H9 (cell line): ENCODE results near the gene ZNF318. TPM values are rescaled to one million over a fixed set of nuclear protein-coding genes. Genes with fewer than 3 reads are reported as not detected.

Experiments
- DNase-seq: peaks from one replicate; pipeline ENCODE4 v3.0.0-alpha.2; 2017
- H2AFZ ChIP-seq: one replicate; pipeline ENCODE4 v1.6.1; 2013; ENCODE audit warnings: mild to moderate bottlenecking, low read length, control low read depth, moderate library complexity
- H2AK5ac ChIP-seq: 2 replicates; pipeline ENCODE4 v1.6.1; 2013; ENCODE audit warnings: low read length, control low read depth, mixed read lengths; ENCODE audit not compliant: insufficient read length
- H2BK120ac ChIP-seq: one replicate; pipeline ENCODE4 v1.6.1; 2013; ENCODE audit warnings: low read depth, mild to moderate bottlenecking, low read length, control low read depth, inconsistent platforms; ENCODE audit not compliant: poor library complexity, severe bottlenecking
- H2BK12ac ChIP-seq: 2 replicates; pipeline ENCODE4 v1.6.1; 2013; ENCODE audit warnings: low read length, control low read depth, mixed read lengths, low read depth; ENCODE audit not compliant: insufficient read length
- H2BK15ac ChIP-seq: 2 replicates; pipeline ENCODE4 v1.6.1; 2013; ENCODE audit warnings: low read depth, low read length, control low read depth
- H2BK20ac ChIP-seq: one replicate; pipeline ENCODE4 v1.6.1; 2013; ENCODE audit warnings: low read depth, mild to moderate bottlenecking, low read length, control low read depth, inconsistent platforms; ENCODE audit not compliant: poor library complexity, severe bottlenecking
- H2BK5ac ChIP-seq: 2 replicates; pipeline ENCODE4 v1.6.1; 2013; ENCODE audit warnings: low read length, control low read depth, mixed read lengths; ENCODE audit not compliant: insufficient read length
- H3K14ac ChIP-seq: 2 replicates; pipeline ENCODE4 v1.6.1; 2013; ENCODE audit warnings: low read length, control low read depth; ENCODE audit not compliant: insufficient read depth
- H3K18ac ChIP-seq: 2 replicates; pipeline ENCODE4 v1.6.1; 2013; ENCODE audit warnings: low read depth, mild to moderate bottlenecking, mixed read lengths, low read length, control low read depth; ENCODE audit not compliant: insufficient read length
- H3K23ac ChIP-seq: 2 replicates; pipeline ENCODE4 v1.6.1; 2013; ENCODE audit warnings: low read length, control low read depth, mixed read lengths, low read depth; ENCODE audit not compliant: insufficient read length
- H3K23me2 ChIP-seq: 2 replicates; pipeline ENCODE4 v1.6.1; 2013; ENCODE audit warnings: low read depth, mild to moderate bottlenecking, mixed read lengths, low read length, control low read depth; ENCODE audit not compliant: insufficient read length, poor library complexity, severe bottlenecking
- H3K27ac ChIP-seq: 2 replicates; pipeline ENCODE4 v1.5.1; 2013; ENCODE audit warnings: low read length, control low read depth, mixed read lengths, low read depth; ENCODE audit not compliant: insufficient read length
- H3K27me3 ChIP-seq: 2 replicates; pipeline ENCODE4 v1.6.1; 2013; ENCODE audit warnings: low read length, control low read depth, inconsistent platforms; ENCODE audit not compliant: insufficient read depth
- H3K4ac ChIP-seq: 2 replicates; pipeline ENCODE4 v1.6.1; 2013; ENCODE audit warnings: low read depth, mild to moderate bottlenecking, control low read depth, inconsistent platforms, low read length, moderate library complexity
- H3K4me1 ChIP-seq: 2 replicates; pipeline ENCODE4 v1.6.1; 2013; ENCODE audit warnings: low read length, control low read depth, inconsistent platforms; ENCODE audit not compliant: insufficient read depth
- H3K4me2 ChIP-seq: 2 replicates; pipeline ENCODE4 v1.6.1; 2013; ENCODE audit warnings: low read length, control low read depth, mixed read lengths; ENCODE audit not compliant: insufficient read length, insufficient read depth
- H3K56ac ChIP-seq: 2 replicates; pipeline ENCODE4 v1.6.1; 2013; ENCODE audit warnings: low read depth, mild to moderate bottlenecking, mixed read lengths, low read length, control low read depth; ENCODE audit not compliant: insufficient read length
- H3K79me1 ChIP-seq: 2 replicates; pipeline ENCODE4 v1.6.1; 2013; ENCODE audit warnings: low read depth, mild to moderate bottlenecking, moderate library complexity, low read length, control low read depth, inconsistent platforms; ENCODE audit not compliant: insufficient read depth, poor library complexity, severe bottlenecking
- H3K79me2 ChIP-seq: 2 replicates; pipeline ENCODE4 v1.6.1; 2013; ENCODE audit warnings: low read length, control low read depth, inconsistent platforms; ENCODE audit not compliant: insufficient read depth
- H3K9ac ChIP-seq: 2 replicates; pipeline ENCODE4 v1.6.1; 2013; ENCODE audit warnings: low read length, control low read depth, mixed read lengths; ENCODE audit not compliant: insufficient read length; ENCODE audit errors: extremely low read depth
- H3K9me3 ChIP-seq: one replicate; pipeline ENCODE4 v1.6.1; 2013; ENCODE audit warnings: low read depth, low read length, inconsistent platforms; ENCODE audit not compliant: control insufficient read depth
- H3T11ph ChIP-seq: one replicate; pipeline ENCODE4 v1.6.1; 2013; ENCODE audit warnings: mild to moderate bottlenecking, low read length, control low read depth, inconsistent platforms
- H4K20me1 ChIP-seq: one replicate; pipeline ENCODE4 v1.6.1; 2013; ENCODE audit not compliant: control insufficient read depth, insufficient read length, insufficient read depth
- H4K5ac ChIP-seq: 2 replicates; pipeline ENCODE4 v1.6.1; 2013; ENCODE audit warnings: low read depth, mild to moderate bottlenecking, mixed read lengths, low read length, control low read depth; ENCODE audit not compliant: insufficient read length
- H4K8ac ChIP-seq: replicated peaks from 2 replicates; pipeline ENCODE4 v1.6.1; 2013; ENCODE audit warnings: low read length, control low read depth, mixed read lengths, low read depth; ENCODE audit not compliant: insufficient read length
- H4K91ac ChIP-seq: 2 replicates; pipeline ENCODE4 v1.6.1; 2013; ENCODE audit warnings: low read depth, mild to moderate bottlenecking, moderate library complexity, mixed read lengths, low read length, control low read depth; ENCODE audit not compliant: insufficient read length
- H3K27ac Mint-ChIP-seq, 3 experiments: 2 replicates in 2 of 3; 3 replicates in 1 of 3; pipeline ENCODE4 v1.8.0; 2020 to 2021; ENCODE audit warnings: mixed read lengths in 3 of 3, mild to moderate bottlenecking in 1 of 3, moderate library complexity in 1 of 3
- H3K27me3 Mint-ChIP-seq: 2 replicates; pipeline ENCODE4 v1.8.0; 2021; ENCODE audit warnings: low read depth, mild to moderate bottlenecking, moderate library complexity, mixed read lengths
- H3K36me3 Mint-ChIP-seq, 3 experiments: 2 replicates in 2 of 3; 3 replicates in 1 of 3; pipeline ENCODE4 v1.8.0; 2020 to 2021; ENCODE audit warnings: low read depth in 3 of 3, mixed read lengths in 3 of 3; ENCODE audit not compliant: insufficient read depth in 1 of 3
- H3K4me1 Mint-ChIP-seq, 2 experiments: 2 replicates each; pipeline ENCODE4 v1.8.0; 2020; ENCODE audit warnings: mixed read lengths in 2 of 2
- H3K4me3 Mint-ChIP-seq, 2 experiments: 2 replicates in 1 of 2; 3 replicates in 1 of 2; pipeline ENCODE4 v1.8.0; 2020 to 2021; ENCODE audit warnings: mild to moderate bottlenecking in 2 of 2, mixed read lengths in 2 of 2, moderate library complexity in 1 of 2
- H3K9me3 Mint-ChIP-seq, 2 experiments: 2 replicates in 1 of 2; 3 replicates in 1 of 2; pipeline ENCODE4 v1.8.0; 2020; ENCODE audit warnings: mild to moderate bottlenecking in 2 of 2, mixed read lengths in 2 of 2, moderate library complexity in 1 of 2
- CTCF ChIP-seq: fragments of 200-600 bp; sonication (generic); conservative IDR thresholded peaks from 3 replicates; pipeline ENCODE4 v1.8.0; 2021; ENCODE audit warnings: antibody characterized with exemption, mild to moderate bottlenecking
- WGBS: extraction: QIAGEN DNeasy Blood & Tissue Kit; methylation state at CpG from one replicate; pipeline ENCODE4 v1.1.7; 2013; ENCODE audit warnings: missing lambda C conversion rate, low lambda C conversion rate, mixed read lengths; ENCODE audit not compliant: insufficient read length; ENCODE audit errors: extremely low coverage; 5-methylcytosine and 5-hydroxymethylcytosine counted together
- total RNA-seq: library from RNA; stranded (reverse); gene quantifications from 2 replicates; pipeline ENCODE4 v1.2.1, GENCODE V29; 2021

The ZNF318 gene
- total RNA-seq, 1 experiment from 2014 or later, result 16.3 TPM

GRCh38 chr6:43306086-43306485 lies 63.4 kb downstream of the ZNF318 start:
- Histone ChIP-seq H3K9me3 (no peaks in the 10 kb centered on the region), H2BK12ac (no peak overlapping the region), H4K8ac (no peak overlapping the region), H2AFZ (no peak overlapping the region), H4K20me1 (no peaks in the 10 kb centered on the region), H2BK120ac (no peak overlapping the region), H3K79me2 (no peaks in the 10 kb centered on the region; the same call in 1 of the 2 replicates), H3K27ac (no peak overlapping the region), H3K9ac (no peak overlapping the region), H2BK20ac (no peak overlapping the region), H3K56ac (no peak overlapping the region), H3K27me3 (no peaks in the 10 kb centered on the region), H4K91ac (no peak overlapping the region), H3K18ac (no peak overlapping the region), H3K4ac (no peak overlapping the region), H3K4me2 (no peak overlapping the region), H2BK5ac (no peak overlapping the region), H3K23me2 (peaks cover 10% of the 10 kb centered on the region), H3K14ac (no peak overlapping the region), H3K4me1 (no peaks in the 10 kb centered on the region; the same call in 1 of the 2 replicates), H3K23ac (no peak overlapping the region), H2BK15ac (no peak overlapping the region), H3K79me1 (no peaks in the 10 kb centered on the region), H2AK5ac (no peak overlapping the region), H4K5ac (no peak overlapping the region), H3T11ph (no peak overlapping the region)
- Mint-ChIP-seq H3K27ac (no peak overlapping the region), H3K4me1 (peaks cover 20 to 32% of the 10 kb centered on the region in 2 experiments), H3K27me3 (peaks cover 4% of the 10 kb centered on the region), H3K4me3 (no peak overlapping the region; a peak in 1 of 5 replicates), H3K36me3 (peaks cover 0 to 18% (median 4%) of the 10 kb centered on the region in 3 experiments; a peak in 5 of 7 replicates), H3K9me3 (no peaks in the 10 kb centered on the region)
- no peak for DNase-seq
- WGBS, result no CpG with 5 or more reads among the region's 7 CpGs
- no peak for TF ChIP-seq CTCF
